B cell (primary cell): ENCODE measurements around the gene CNPY2. TPM values are rescaled to one million over a fixed set of nuclear protein-coding genes. Genes with fewer than 3 reads are reported as not detected.
"Not testable (repeated sequence)": the region's sequence is repeated elsewhere in the genome, so short reads cannot be mapped to it uniquely, and the experiment has no call there.

Experiments
- ATAC-seq: fragments of 200-7000 bp; cut with Tn5 transposase; one replicate; pipeline ENCODE4 v1.10.0; 2021; ENCODE audit warnings: low read depth, mild to moderate bottlenecking, moderate number of reproducible peaks, moderate library complexity
- CTCF ChIA-PET: fragments of 350-600 bp; sonication (Branson Sonifier 250); formaldehyde crosslinking; loops from one replicate; lab custom pipeline; 2021; ENCODE audit warnings: antibody characterized with exemption, inconsistent platforms; lab: Charles Lee
- POLR2A ChIA-PET: fragments of 350-600 bp; sonication (Branson Sonifier 250); formaldehyde crosslinking; loops from one replicate; lab custom pipeline; 2021; ENCODE audit warnings: antibody characterized with exemption; lab: Charles Lee
- DNase-seq: peaks from one replicate; pipeline ENCODE4 v3.0.0; 2013
- H2AFZ ChIP-seq: 2 replicates; pipeline ENCODE4 v1.6.1; 2012; ENCODE audit warnings: mild to moderate bottlenecking, low read depth, low read length; ENCODE audit not compliant: insufficient read depth, poor library complexity, severe bottlenecking
- H3K27ac ChIP-seq, 2 donors: 1 replicate in 1 of 2; 2 replicates in 1 of 2; pipeline ENCODE4 v1.5.1; 2012 to 2013; ENCODE audit warnings: low read length in 2 of 2, mild to moderate bottlenecking in 2 of 2, moderate library complexity in 1 of 2
- H3K27me3 ChIP-seq, 4 experiments: fragments of 200-600 bp in 1 of 4; sonication (generic) in 1 of 4; replicated peaks in 1 of 4; 1 replicate in 2 of 4; 2 replicates in 2 of 4; pipeline versions ENCODE4 v1.6.1 to v1.7.0; 2013 to 2016; ENCODE audit warnings: low read length in 3 of 4, mild to moderate bottlenecking in 2 of 4, mixed read lengths in 1 of 4, moderate library complexity in 1 of 4; ENCODE audit not compliant: insufficient read depth in 4 of 4, control insufficient read depth in 3 of 4; ENCODE audit errors: control extremely low read depth in 1 of 4
- H3K36me3 ChIP-seq, 2 experiments: replicated peaks in 1 of 2; 1 replicate in 1 of 2; 2 replicates in 1 of 2; pipeline versions ENCODE4 v1.6.1 to v1.7.1; 2013; ENCODE audit warnings: low read length in 1 of 2; ENCODE audit not compliant: insufficient read depth in 2 of 2, control insufficient read depth in 1 of 2; ENCODE audit errors: control extremely low read depth in 1 of 2, extremely low read depth in 1 of 2
- H3K4me1 ChIP-seq, 2 donors: fragments of 200-600 bp in 1 of 2; sonication (generic) in 1 of 2; 1 replicate in 1 of 2; 2 replicates in 1 of 2; pipeline versions ENCODE4 v1.5.1 to v1.6.1; 2013 to 2017; ENCODE audit warnings: low read length in 2 of 2; ENCODE audit not compliant: control insufficient read depth in 2 of 2, insufficient read depth in 2 of 2
- H3K4me2 ChIP-seq: replicated peaks from 2 replicates; pipeline ENCODE3; 2012; ENCODE audit warnings: mild to moderate bottlenecking, low read depth, low read length; ENCODE audit not compliant: poor library complexity, severe bottlenecking
- H3K4me3 ChIP-seq, 5 experiments: fragments of 200-600 bp in 1 of 5; sonication (generic) in 1 of 5; 1 replicate in 3 of 5; 2 replicates in 2 of 5; pipeline versions ENCODE4 v1.5.1 to v1.7.0; 2011 to 2016; ENCODE audit warnings: low read length in 4 of 5, mild to moderate bottlenecking in 4 of 5, low read depth in 2 of 5, control low read depth in 1 of 5, moderate library complexity in 1 of 5; ENCODE audit not compliant: insufficient read depth in 1 of 5; ENCODE audit errors: control extremely low read depth in 1 of 5, extremely low read depth in 1 of 5
- H3K79me2 ChIP-seq: fragments of 200-600 bp; sonication (generic); one replicate; pipeline ENCODE4 v1.6.0; 2016; ENCODE audit warnings: low read length; ENCODE audit not compliant: control insufficient read depth, insufficient read depth
- H3K9ac ChIP-seq: fragments of 200-600 bp; sonication (generic); 2 replicates; pipeline ENCODE4 v1.6.1; 2017; ENCODE audit warnings: mild to moderate bottlenecking, low read length, moderate library complexity
- H3K9me3 ChIP-seq, 3 donors: one replicate each; pipeline versions ENCODE4 v1.6.1 to v1.7.1; 2013; ENCODE audit warnings: low read length in 2 of 3; ENCODE audit not compliant: control insufficient read depth in 2 of 3, insufficient read depth in 1 of 3; ENCODE audit errors: control extremely low read depth in 1 of 3
- H4K20me1 ChIP-seq: 2 replicates; pipeline ENCODE4 v1.6.0; 2012; ENCODE audit warnings: mild to moderate bottlenecking, low read length; ENCODE audit not compliant: insufficient read depth, control insufficient read depth, poor library complexity, severe bottlenecking
- H3K27ac Mint-ChIP-seq: one replicate; pipeline ENCODE4 v1.8.0; 2021; ENCODE audit warnings: mixed read lengths
- H3K27me3 Mint-ChIP-seq: one replicate; pipeline ENCODE4 v1.8.0; 2021; ENCODE audit warnings: mixed read lengths
- H3K4me1 Mint-ChIP-seq: one replicate; pipeline ENCODE4 v1.8.0; 2021; ENCODE audit warnings: mixed read lengths
- H3K4me3 Mint-ChIP-seq: one replicate; pipeline ENCODE4 v1.8.0; 2021; ENCODE audit warnings: mixed read lengths
- H3K9me3 Mint-ChIP-seq: one replicate; pipeline ENCODE4 v1.8.0; 2022; ENCODE audit warnings: mixed read lengths; ENCODE audit not compliant: insufficient read depth
- EZH2 ChIP-seq: IDR thresholded peaks from 2 replicates; pipeline ENCODE4 v1.6.1; 2012; ENCODE audit warnings: borderline replicate concordance, low read depth, mild to moderate bottlenecking, moderate library complexity, low read length; ENCODE audit not compliant: insufficient read depth, poor library complexity, severe bottlenecking
- WGBS: methylation state at CpG from one replicate; pipeline ENCODE4 v1.1.5; 2013; ENCODE audit warnings: missing lambda C conversion rate; ENCODE audit not compliant: insufficient coverage; 5-methylcytosine and 5-hydroxymethylcytosine counted together
- intact Hi-C: fragments of 100-400 bp; cut with micrococcal nuclease; formaldehyde crosslinking; loops from one replicate; pipeline ENCODE4 v1.10.0; 2022
- polyA plus RNA-seq: library from polyadenylated mRNA; depleted of rRNA; stranded (reverse); fragments of >200 nt; gene quantifications from 2 replicates; pipeline ENCODE4 v1.2.3, GENCODE V29; 2012
- total RNA-seq, 2 donors: library from RNA; stranded (reverse); fragments of 120-200 nt in 1 of 2; gene quantifications; 1 replicate in 1 of 2; 2 replicates in 1 of 2; pipeline versions ENCODE4 v1.2.3 to v1.2.4, GENCODE V29; 2013 to 2022
- TF ChIP-seq, protein P1 (sequence below): fragments of 200-600 bp; IDR thresholded peaks from one replicate; pipeline ENCODE4 v1.8.0; 2022; ENCODE audit warnings: antibody characterized with exemption, mild to moderate bottlenecking

Gene CNPY2
- total and polyA plus RNA-seq, 2 donors (not counting 1 experiment from before 2014, with no cell fraction given): 61.9 to 91.2 TPM

DNA sequence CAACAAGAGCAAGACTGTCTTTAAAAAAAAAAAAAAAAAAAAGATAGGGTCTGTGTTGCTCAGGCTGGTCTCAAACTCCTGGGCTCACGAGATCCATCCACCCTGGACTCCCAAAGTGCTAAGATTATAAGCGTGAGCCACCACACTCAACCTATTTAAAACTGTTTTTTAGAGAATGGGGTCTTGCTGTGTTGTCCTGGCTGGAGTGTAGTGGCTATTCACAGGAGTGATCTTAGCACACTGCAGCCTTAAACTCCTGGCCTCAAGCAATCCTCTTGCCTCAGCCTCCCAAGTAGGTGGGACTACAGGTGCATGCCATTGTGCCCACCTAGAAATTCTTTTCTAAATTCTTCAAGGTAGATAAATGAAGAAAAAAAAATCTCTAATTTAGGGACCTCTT, 41.5 kb downstream of the CNPY2 start:
- ATAC-seq: no peak
- Histone ChIP-seq H3K9me3 (no peaks in the 10 kb centered on the region), H3K9ac (no peak overlapping the region), H3K4me3 (no peak overlapping the region), H3K36me3 (peaks cover 19 to 76% of the 10 kb centered on the region in 2 experiments), H2AFZ (no peak overlapping the region), H3K79me2 (no peaks in the 10 kb centered on the region), H3K27me3 (no peaks in the 10 kb centered on the region), H3K27ac (no peak overlapping the region), H3K4me2 (no peak overlapping the region), H4K20me1 (no peaks in the 10 kb centered on the region), H3K4me1 (no peaks in the 10 kb centered on the region)
- intact Hi-C loops: no loop called here
- Mint-ChIP-seq H3K4me1 (no peaks in the 10 kb centered on the region), H3K9me3 (no peaks in the 10 kb centered on the region), H3K4me3 (no peak overlapping the region), H3K27ac (no peak overlapping the region), H3K27me3 (no peaks in the 10 kb centered on the region)
- no peak for DNase-seq
- no peak for TF ChIP-seq EZH2
- TF ChIP-seq, protein P1, sequence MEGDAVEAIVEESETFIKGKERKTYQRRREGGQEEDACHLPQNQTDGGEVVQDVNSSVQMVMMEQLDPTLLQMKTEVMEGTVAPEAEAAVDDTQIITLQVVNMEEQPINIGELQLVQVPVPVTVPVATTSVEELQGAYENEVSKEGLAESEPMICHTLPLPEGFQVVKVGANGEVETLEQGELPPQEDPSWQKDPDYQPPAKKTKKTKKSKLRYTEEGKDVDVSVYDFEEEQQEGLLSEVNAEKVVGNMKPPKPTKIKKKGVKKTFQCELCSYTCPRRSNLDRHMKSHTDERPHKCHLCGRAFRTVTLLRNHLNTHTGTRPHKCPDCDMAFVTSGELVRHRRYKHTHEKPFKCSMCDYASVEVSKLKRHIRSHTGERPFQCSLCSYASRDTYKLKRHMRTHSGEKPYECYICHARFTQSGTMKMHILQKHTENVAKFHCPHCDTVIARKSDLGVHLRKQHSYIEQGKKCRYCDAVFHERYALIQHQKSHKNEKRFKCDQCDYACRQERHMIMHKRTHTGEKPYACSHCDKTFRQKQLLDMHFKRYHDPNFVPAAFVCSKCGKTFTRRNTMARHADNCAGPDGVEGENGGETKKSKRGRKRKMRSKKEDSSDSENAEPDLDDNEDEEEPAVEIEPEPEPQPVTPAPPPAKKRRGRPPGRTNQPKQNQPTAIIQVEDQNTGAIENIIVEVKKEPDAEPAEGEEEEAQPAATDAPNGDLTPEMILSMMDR: no peak
- no CpG with 5 or more reads among the region's 2 CpGs for WGBS
- ChIA-PET CTCF (no interaction called here), POLR2A (no interaction called here)

- H3K4me3 Mint-ChIP-seq, H3K27ac ChIP-seq, H3K27me3 Mint-ChIP-seq, intact Hi-C loops, H3K4me1 Mint-ChIP-seq, H3K79me2 ChIP-seq, ATAC-seq, POLR2A ChIA-PET, H3K27me3 ChIP-seq, DNase-seq, H3K27ac Mint-ChIP-seq, H3K9ac ChIP-seq, H3K9me3 ChIP-seq, H2AFZ ChIP-seq, H3K4me1 ChIP-seq, H4K20me1 ChIP-seq, H3K4me3 ChIP-seq, H3K9me3 Mint-ChIP-seq, H3K4me2 ChIP-seq: not testable (repeated sequence)
- no CpG with 5 or more reads among the region's 2 CpGs for WGBS
- CTCF ChIA-PET: interaction anchor here (0.6 kb wide), 1 partner anchor 59 kb away, joined by 3 read pairs; no protein-coding TSS in a partner anchor
- H3K36me3 ChIP-seq: peaks cover 19 to 59% of the 10 kb centered on the region in 2 experiments
These were observed 43.3 kb downstream of the CNPY2 start for GRCh38 chr12:56272468-56272867.
